HG03354 (cell line): ENCODE data around the gene MPP7.

Experiments
- ATAC-seq: cut with Tn5 transposase; IDR thresholded peaks from one replicate; pipeline ENCODE4 v1.9.1; 2021; ENCODE audit warnings: mild to moderate bottlenecking; ENCODE audit not compliant: unreplicated experiment, poor library complexity, severe bottlenecking

MPP7 gene

DNA sequence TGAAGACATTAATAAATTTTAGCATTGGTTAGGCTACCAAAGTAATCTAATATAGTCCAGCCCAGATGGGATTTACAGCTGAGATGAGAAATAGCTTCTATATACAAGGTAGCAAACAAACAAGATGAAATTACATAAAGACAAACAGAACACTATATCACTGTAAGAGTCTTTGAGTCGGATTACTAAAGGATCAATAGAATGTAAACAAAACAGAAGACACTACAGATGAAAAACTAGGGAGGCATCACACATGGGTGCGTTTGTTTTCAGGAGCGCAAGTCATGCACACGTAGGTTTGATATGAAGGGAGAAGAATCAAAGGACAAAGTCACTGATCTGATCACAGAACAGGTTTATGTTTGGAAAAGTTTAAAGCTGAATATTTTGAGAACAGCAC is 26.5 kb downstream of the MPP7 start:
- no peak for ATAC-seq

DNA sequence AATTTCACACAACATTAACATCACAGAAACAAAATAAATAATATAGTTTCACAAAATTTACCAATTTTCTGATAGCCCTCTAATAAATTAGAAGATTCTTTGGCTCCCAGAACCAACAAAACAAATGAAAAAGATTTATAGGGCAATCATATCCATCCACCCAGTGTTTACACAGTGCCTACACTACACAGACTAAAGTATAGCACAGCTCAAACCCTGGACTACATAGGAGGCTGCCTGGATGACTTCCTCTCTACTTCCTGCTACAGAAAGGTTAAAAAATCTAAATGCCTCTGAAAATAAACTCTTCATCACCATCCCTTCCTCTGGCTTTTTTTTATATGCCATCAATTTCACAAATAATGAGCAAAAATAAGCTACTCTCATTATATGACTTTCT is 28.4 kb downstream of the MPP7 start:
- ATAC-seq: no peak

DNA sequence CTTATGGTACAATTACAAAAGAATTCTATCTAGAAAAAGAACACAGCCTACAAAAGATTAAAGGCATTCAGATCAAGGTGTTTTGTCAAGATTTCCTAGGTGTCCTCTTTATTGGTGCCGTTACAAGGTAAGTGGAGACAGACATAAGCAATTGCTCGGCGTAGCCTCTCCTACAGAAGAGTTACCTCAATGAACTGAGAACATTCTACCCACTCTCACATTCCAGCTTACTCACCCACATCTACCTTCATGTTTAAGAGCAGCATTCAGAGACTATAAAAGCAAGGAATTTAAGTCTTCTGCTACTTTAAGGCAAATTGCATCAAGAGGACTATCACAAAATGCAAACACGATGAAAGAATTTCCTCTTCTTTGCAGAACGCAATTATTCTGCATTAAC is 29.5 kb downstream of the MPP7 start:
- no peak for ATAC-seq

DNA sequence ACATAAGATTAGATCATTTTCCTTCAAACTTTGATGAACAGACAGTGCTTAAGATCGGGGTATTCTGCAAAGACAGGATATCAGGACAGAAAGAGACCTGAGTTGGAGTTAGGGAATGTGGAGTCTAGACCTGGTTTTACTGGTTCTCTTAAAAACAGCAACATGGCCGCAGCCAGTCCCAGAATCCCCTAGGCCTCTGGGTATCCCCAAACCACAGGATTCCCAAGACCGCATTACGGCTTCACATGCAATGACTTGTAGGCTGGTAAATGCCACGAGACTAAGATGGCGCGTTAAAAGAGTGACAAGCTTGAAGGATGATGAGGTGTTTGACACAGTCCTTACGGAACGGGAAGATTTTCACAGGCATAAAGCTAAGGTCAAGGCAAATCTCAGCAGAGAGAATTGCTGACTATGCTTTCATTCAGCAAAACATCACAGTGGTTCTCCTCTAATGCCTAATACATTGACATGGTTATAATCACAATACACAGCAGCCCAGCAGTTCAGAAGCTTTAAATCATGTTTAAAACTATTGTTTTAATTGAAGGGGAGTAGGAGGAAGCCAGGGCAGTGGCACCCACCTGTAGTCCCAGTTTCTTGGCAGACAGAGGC is 32.9 kb downstream of the MPP7 start:
- ATAC-seq: no peak

DNA sequence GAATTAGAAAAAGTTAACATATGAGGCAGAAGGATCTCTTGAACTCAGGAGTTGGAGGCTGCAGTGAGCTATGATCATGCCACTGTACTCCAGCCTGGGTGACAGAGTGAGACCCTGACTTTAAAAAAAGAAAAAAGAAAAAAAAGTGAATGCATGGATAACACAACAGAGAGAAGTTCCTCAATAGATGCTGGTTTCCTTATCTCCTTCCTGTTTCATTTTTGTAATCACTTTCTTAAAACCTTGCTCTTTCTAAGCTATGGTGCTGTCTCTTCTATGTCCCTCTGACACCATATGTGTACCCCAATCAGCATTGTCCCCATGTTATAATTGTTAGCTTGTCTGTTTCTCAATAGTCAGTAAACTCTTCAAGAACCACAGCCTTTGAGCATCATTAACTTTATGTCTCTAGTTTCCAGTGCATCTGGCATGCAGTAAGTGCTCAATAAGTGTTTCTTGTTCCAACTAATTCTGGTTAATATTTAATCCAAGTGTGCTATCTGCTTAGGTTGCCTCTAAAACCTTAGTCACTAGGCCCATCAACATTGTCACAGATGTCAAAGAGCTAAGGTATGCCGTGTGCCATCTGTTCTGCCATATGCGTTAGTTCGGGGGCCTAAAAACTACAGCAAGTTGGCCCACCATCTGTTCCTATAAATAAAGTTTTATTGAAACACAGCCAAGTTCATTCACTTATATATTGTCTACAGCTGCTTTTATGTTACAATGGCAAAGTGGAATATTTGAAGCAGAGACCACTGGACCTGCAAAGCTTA is 36.2 kb downstream of the MPP7 start:
- ATAC-seq: no peak

DNA sequence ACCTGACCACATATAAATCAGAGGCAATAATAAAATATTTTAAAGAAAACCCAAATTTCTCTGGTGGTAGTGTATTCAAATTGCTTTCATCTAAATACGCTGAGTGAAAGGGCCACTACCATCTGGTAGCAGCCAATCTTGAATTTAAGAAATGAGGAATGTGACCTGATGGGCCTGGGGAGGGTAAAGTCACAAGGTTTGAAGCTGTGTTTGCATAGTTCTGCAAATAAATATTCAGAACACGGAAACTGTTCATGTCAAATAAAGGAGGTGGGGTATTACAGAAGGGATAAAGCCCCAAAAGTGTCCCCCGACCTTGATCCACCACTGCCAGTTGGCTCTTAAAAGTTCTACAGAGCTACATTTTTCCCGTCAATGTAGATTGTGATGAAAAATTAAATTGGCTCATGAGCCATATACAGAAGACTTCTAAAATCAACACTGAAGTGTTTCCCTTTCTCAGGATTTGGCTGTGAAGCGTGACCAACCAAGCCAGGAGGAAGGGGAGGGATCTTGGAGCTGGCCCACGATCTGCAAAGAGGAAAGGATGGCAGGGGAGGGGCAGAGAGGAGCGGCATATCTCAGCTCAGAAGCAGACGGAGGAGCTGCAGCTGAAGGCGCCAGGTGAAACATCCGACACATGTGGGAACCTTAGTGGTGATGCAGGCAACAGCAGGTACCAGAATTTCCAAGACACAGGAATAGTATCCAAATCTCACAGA is 39.6 kb downstream of the MPP7 start:
- no peak for ATAC-seq

DNA sequence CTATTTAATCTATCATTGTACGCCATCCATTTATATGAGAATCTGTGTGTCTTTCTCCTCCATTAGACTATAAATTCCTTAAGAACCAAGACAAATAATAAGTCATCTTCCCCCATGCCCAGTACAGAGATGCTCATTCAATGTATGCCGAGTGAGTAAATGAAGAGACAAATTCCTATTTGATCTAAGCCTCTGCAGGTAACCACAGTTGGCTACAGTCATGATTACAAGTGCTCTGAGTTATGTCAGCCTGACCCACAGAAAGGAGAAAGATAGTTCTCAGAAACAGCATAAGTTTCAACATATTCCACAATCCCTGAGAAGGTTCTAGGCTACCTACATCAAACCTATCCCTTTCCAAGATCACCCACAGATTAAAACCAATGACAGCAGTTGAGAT is 46.1 kb downstream of the MPP7 start:
- no peak for ATAC-seq

DNA sequence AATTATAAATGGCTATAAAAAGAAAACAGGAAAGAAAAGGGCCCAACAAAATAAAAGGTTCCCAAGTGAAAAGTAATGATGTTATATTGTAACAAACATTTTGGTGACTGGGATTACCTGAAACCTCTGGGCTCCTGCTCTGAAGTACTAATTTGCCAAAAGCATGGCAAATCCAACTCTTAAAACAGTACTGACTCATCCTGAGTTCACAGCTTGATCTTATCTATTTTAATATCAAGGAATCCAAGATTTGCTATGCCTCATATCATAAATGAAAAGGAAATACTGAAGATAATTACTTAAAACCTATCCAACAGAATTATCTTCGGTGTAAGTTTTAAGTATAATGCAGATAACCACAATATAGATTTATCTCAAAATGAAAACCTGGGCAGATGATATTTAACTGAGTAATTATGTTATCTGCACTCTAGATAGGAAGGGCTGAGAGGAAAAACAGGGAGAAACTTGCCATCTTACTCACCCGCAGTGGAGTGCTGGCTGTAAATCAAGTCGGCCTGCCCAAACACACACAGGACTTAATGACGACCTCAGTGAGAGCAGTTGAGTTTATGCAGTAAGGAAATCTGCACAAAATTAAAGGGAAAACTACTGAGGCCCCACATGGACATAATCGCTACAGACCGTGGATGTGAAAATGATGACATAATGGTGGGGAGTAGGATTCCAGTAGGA is 48.4 kb downstream of the MPP7 start:
- no peak for ATAC-seq

DNA sequence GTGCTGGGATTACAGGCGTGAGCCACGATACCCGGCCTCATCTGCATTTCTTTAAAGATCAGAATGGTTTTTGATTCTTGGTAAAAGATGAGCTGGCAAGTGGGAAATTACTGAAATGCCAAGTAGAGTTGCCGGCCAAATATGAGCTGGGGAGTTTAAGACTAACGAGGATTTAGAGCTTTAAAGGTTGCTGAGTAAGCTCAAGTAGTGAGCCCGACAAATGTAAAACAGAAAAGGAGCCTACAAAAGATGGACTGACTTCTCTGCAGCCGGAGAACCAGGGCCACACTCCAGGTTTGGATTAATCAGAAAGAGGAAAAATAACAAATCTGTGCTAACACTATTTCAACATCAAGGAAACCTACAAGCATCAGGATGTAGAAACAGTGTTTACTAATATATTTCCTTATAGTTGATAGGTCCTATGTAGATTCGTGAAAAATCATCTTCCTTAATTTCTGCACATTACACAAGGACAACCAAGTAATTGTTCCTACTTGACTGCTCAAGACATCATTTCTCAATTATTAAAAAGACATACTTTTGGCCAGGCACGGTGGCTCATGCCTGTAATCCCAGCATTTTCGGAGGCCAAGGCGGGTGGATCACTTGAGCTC is 49.6 kb downstream of the MPP7 start:
- ATAC-seq: no peak
